Stimulated activated CD4-positive, alpha-beta T cell treated with anti-CD3 and anti-CD28 coated beads, TNF-alpha, amount 100 ng/mL, for 4 hours (primary cell): ENCODE results near the gene CLIC5.

Experiments
- DNase-seq, 3 experiments: peaks; one replicate each; pipeline ENCODE4 v3.0.0-alpha.2; 2020; ENCODE audit warnings: low read depth in 3 of 3

The CLIC5 gene

DNA sequence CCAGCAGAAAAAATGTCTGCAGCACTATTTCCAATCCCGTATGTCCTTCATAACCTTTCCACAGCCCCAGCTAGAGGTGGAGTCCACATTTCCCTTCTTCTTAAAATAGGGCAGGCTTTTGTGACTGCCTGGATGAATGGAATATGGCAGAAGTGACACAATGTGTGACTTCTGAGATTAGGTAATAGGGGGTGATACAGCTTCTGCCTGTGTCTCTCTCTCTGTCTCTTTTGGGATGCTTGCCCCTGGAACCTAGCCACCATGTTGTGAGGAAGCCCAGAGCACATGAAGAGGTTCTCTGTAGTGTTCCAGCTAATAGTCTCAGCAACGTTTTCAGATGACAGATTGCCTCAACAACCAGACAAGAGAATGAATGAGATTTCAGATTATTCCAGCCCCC is 51.4 kb downstream of the CLIC5 start:
- no peak for DNase-seq

- no peak for DNase-seq
Observed at GRCh38 chr6:45963896-45964295, 51.8 kb downstream of the CLIC5 start.

GRCh38 chr6:45961125-45961524 is 54.5 kb downstream of the CLIC5 start:
- no peak for DNase-seq

- no peak for DNase-seq
Observed at GRCh38 chr6:45959534-45960145, 56.0 kb downstream of the CLIC5 start.

DNA sequence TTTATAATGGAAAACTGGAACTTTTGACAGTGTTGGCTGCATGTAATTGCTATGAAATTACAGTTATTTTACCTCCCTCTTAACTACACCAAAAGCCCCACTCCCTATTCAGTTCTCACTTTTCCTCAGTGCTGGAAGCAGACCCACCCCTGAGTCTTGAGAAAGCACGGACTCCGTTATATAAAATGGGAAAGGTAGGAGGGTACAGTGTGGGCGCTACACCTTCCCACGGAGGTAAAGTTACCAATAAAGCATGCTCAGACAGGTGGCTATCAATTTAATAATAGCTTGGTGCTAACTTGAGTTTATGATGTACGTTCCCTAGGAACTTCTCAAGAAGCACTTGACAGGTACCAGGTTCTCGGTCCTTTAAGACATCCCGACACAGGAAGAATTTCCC is 59.0 kb downstream of the CLIC5 start:
- no peak for DNase-seq

DNA sequence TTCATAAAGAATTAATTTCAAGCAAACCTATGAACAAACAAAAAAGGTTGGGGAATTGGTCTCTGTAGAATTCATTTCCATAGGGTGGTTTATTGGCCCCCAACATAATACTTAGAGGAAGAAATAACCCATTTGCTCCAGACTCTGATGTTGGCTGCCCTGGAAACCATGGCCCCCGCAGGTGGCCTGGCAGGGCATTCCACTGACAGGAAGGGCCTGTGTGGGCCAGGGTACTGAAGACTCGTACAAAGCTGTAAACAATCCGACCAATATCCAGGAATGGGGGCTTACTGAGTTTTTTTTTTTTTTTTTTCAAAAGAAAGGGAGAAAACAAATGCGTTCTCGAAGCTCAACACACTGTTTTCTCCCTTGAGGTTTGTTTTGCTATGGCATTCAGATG is 59.5 kb downstream of the CLIC5 start:
- no peak for DNase-seq

GRCh38 chr6:45955597-45955996 is 60.1 kb downstream of the CLIC5 start:
- no peak for DNase-seq

- DNase-seq = no peak
Observed at GRCh38 chr6:45952546-45952945, 63.1 kb downstream of the CLIC5 start.

GRCh38 chr6:45952168-45952529 is 63.5 kb downstream of the CLIC5 start:
- no peak for DNase-seq

DNA sequence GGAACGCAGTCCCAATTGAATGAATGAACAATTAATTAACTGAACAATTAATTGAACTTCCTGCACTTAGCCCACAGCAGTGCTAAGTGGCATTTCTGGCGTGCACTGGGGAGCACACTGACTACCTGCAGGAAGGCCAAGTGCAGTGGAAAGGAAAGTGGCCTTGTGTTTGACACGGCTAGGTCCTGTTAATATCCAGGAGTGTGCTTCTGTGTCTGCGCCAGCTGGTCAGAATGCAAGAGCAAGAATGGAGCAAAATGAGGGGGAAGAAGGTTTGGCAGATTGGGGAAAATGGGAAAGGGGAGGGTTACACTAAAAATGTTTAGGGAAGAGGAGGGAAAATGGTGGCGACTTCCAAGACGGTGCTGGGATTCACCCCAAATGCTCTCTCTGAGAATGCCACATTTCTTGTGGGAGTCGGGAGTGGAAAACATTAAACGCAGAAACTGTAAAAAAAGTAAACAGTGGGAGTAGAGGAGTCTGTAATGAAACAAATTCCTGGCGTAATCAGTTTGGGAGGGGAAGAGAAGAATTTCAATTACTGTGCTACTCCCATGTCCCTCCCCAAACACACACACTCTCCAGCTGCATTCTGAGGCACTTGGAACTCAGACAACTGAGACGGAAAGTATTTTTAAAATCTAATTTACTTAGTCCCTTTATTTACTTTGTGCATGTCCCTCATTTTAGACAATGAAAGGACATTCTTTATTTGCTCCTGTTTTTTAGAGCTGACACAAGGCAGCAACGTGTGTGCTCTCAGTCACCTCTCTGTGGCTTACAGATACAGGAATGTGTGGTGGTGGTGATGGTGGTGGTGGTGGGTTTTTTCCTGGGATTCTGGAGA is 64.1 kb downstream of the CLIC5 start:
- no peak for DNase-seq

- no peak for DNase-seq
Observed at GRCh38 chr6:45949256-45949655, 66.4 kb downstream of the CLIC5 start.

DNA sequence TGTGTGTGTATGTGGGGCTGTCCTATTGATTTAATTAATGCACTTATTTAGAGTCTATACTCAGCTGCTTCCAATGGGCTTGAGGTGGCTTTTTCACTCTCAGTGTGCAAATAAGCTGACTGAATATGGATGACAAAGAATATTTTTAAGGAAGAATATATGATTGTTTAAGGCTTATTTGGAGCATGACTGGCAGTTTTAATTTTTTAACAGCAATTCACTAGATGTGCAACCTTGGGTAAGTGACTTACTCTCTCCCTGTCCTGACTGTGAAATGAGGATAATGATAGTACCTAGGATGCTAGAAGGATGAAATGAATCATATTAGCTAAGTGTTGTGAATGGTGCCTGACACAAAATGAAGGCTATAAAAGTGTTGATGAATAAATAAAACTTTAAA is 67.9 kb downstream of the CLIC5 start:
- no peak for DNase-seq

DNA sequence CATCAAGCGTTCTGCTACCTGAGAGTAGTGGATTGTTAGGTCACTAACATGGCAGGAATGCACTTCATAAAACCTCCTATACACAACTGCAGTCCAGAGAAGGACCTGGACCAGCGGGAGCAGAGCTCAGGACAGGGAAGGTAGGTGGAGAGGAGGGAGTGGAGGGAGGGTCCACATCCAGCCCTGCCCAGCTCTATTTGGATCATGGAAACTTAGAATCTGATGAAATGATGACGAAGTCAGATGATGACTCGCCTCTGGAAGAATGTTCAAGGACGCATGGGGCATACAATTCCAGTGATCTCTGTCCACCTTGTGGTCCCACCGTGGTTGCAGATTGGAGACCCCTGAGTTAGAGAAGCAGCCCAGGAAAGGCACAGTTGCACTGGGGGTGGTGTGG is 68.8 kb downstream of the CLIC5 start:
- no peak for DNase-seq

DNA sequence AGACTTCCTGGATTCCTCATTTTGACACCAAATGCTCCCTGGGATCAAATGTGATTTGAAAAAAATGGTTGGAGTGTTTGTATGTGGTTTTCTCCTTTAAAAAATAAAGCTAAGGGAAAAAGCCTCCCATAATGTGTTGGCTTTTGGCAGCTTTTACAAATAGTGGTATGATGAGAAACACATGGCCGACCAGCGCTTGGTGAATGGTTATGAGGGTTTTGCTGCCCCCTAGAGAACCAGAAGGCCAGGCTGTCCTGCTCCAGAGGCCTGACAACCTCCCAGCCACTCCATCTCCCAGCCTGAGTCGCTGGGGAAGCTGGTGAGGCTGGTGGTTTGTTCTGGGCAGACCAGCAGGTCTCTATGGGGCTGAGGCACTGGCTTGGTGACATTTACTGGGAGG is 69.3 kb downstream of the CLIC5 start:
- DNase-seq = no peak

DNA sequence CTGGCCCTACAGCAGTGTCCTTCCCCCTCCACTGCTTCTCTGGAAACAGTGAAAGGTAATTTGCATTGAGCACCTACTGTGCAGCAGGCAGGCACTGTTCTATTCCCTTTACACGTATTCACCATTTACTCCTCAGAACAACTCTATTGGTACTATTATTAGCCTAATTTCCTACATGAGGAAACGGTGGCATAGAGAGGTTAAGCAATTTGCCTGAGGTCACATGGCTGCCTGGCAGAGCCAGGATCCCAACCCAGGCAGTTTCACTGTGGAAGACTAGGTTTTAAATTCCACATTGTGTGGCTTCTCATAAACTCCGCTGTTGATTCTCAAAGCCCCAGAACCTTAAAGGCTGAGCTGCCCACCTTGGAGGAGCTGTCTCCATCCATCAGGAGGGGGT is 72.7 kb downstream of the CLIC5 start:
- no peak for DNase-seq

- DNase-seq = no peak
Observed at GRCh38 chr6:45933855-45934254, 81.8 kb downstream of the CLIC5 start.

DNA sequence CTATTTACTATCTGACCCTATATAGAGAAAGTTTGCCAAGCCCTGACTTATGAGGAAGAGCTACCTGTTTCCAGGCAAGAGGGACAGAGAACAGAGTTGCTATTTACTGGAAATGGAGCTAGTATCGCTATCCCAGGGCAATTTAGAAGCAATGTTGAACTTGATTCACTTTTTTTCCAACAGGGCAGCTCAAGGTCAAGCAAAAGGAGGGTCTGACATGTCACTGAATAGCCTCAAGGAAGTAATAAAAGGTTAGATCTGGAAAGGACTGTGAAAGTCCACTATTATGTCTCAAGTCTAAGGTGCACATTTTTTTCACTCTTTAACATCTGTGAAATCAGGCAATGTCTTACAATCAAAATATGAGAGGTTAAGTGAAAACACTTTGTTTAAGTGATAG is 84.4 kb downstream of the CLIC5 start:
- no peak for DNase-seq

DNA sequence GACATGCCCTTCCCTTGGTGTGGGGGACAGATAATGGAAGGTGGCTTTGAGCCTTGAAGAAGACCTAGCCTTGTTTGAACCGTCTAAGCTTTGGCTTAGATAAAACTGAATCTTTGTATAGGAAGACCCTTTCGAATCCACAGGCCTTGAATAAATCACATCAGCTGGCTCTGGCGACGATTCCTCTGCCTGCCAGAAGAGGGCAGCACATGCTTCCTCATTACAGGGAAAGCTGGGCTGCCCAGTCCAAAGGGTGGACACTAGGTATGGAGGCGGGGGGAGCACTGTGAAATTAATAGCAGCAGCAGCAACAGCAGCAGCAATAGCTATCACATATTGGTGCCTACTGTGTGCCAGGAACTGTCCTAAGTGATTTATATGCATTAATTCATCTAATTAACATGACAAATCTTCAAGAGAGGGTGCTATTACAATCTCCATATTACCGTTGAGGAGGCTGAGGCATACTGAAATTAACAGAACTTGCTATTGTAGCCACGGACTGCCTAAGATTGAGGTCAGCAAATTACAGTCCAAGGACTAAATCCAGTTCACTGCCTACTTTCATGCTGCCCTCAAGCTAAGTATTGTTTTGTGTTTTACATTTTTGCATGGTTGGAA is 85.1 kb downstream of the CLIC5 start:
- peak; percentile 25 to 38 (median 32) for DNase-seq

- no peak for DNase-seq
Observed at GRCh38 chr6:45929421-45930361, 86.0 kb downstream of the CLIC5 start.

DNA sequence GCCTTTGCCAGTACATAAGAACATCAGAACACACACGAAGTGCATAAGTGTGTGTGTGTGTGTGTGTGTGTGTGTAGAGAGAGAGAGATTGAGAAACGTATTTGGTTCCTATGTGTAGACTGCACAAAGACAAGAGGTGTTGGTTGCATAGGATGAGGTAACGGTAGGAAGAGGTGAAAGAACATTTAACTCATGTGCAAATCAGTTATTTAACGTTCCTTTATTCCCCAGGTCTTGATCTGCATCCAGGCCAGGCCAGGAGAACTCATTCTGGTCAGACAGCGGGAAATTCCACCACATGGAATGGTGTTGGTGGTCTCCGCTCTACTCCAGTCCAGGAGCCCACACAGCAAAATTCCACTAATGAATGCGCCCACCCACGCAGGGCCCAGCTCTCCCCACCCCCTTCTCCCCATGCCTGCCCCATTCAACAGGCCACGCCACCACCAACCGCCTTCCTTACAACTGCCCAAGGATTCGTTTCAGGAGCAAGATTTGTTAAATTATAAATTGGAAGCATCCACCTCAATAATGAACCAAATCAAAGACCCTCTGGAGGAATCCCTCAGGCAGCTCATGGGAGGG is 86.8 kb downstream of the CLIC5 start:
- no peak for DNase-seq

DNA sequence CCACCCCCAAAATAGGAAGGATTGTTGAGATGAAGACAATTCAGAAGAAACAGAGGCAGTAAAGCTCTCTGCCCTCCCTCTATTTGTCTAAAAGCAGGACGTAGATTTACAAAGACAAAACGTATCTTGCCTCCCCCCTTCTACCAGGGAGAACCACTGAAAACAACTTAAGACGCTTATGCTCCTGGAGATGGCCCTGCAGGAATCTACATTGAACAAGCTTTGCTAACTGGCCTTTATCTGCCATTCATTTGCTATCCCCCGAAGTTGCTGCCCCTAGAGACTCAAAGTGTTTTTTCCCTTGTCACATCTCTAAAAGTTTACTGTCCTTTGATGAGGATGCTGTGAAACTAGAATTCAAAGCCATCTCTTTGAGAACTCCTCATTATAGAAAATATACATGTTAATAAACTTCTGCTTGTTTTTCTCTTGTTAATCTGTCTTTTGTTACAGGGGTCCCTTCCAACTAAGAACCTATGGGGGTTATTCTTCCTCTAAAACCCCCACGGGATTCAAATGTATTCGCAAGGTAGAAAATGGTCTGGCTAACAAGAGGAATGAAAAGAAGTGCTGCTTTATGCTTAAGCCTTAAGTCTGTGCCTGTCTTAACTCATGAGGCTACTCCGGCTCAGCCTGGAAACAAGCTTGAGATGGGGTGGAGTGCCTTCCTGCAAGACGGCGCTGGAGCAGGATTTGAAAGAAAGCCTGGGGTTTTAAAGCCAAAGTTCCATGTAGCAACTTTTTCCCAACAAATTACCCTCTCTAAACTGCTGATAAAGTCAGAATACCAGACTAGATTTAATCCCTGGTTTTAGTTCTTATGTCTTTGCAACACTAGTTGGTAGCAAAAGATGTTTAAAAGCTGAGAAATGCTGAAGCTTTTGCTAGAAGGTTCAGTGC is 88.0 kb downstream of the CLIC5 start:
- no peak for DNase-seq
